Measurements from ENCODE around the gene PANK1.

The PANK1 gene

DNA sequence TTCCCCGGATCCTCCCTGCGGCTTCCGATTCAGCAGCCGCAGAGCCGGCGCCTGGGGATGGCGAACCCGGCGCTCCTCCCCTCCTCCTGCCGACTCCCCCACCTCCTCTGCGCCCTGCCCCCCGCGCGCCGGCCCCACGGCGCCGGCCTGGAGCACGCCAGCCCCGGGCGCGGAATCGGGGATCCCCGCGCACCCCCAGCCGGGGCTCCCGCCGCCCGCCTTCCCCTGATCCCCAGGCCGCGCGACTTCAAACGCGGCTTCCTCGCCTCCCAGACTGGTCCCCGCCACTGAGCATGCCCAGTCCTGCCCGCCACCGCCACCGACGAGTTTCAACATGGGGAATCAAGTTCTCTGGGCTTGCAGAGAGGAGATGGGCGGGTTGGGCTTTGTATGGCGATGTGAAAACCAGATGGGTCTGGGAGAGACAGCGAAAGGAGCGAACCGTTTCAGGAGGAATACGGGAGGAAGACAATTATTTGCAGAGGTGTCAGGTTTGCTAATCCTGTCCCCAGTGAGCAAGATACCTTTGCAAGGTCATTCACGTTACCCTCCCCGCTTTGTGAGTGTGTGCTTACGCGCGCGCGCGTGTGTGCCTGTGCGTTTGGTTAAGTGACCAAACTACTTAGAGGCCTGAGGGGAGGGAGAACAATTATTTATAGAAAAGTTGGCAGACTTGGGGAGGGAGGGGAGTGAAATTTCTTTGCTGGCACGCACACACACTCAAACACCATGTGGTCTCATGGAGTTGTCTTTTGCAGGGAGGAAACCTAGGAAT lies at the start of gene PANK1:
TSS of gene PANK1 (minus strand) at position 276 of the 775 bp plus-strand sequence. CDS start 351 bp downstream, outside the sequence.
- DNase-seq (ENCODE audit: low spot score), result no peak

DNA sequence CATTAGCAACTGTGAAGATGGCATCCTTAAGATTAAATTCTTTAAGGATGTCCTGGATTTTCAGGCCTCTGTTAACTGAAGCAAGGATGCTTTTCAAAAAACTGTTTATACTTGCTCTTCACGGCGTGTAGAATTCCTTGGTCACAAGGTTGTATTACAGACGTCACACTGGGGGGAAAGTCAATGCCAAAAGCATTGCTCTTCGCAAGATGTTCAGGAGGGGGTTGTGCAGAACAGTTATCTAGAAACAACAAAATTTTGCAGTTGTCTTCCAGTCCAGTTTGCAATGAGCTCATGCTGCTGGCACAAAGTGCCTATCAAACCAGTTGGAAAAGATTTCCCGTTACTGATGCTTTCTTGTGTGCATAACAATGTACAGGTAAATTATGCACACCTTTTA lies 48.1 kb upstream of the PANK1 start:
- no peak for DNase-seq (ENCODE audit: low spot score)

DNA sequence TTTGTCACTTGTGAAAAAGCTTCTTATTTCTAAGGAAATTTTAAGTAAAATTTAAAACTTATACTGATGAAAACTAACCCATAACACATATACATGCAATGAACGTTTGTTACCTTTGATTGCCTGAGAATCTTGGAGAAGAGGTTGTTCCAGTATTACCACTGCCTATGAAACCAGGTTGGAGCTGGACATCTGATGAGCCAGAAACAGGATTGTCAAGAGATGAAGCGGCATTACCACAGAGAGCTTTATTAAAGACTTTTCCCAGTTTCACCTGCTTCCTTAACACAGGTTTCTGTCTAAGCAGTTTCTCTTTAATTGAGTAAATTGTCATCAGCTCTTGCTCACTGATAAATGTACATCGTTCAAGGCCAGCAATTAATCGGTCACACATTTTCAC lies 47.4 kb upstream of the PANK1 start:
- DNase-seq (ENCODE audit: low spot score), result no peak

DNA sequence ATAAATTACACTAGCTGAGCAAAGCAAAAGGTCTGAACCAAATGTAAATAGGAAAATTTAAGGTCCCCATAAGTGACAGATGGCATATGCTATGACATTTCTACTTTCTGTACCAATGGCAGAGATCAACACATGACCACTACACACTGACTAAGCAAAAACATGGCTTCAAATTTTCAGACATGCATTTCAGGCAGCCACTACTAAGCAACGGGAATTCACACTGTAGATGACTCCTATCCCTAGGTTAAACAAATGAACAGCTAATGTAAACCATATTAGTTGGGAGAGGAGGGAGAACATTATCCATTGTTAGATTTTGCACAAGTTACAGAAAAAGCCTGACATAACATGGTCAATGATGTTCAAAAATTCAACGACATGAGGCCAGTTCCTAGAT lies 45.0 kb upstream of the PANK1 start:
- no peak for DNase-seq (ENCODE audit: low spot score)

DNA sequence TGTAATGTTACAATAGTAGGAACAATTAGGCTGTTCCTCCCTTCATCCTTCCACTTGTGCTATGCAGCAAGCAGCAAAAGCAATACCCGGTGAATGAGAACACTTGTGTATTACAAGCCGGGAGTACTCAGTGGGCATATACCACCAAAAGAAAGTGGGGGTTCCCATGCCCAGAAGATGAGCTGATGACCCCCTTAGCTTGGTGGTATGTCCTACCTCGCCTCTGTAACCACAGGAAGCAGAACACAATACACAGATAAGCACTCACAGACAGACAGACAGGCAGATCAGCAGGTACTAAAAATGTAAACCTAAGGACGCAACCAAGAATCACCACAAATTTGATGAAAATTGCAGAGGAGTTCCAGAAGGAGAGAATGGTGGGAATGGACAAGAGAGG lies 40.9 kb upstream of the PANK1 start:
- no peak for DNase-seq (ENCODE audit: low spot score)

DNA sequence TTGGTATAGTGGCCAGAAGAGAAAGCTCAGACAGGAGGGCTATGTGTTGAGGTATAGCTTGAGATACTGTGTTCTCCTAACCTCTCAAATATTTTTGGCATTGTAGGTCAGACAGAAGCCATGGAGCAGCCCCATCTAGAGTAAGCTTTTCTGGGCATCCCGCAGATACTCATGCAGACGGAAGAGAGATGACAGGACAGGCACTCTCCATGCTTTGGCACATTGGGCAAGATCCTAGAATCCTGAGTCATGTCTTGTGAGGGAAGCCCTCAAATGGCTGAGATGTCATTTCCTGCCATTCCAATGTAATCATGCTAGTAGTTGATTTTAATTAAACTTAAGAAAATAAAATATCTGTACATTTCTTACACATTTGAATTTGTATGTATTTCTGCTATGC lies 39.6 kb upstream of the PANK1 start:
- no peak for DNase-seq (ENCODE audit: low spot score)

DNA sequence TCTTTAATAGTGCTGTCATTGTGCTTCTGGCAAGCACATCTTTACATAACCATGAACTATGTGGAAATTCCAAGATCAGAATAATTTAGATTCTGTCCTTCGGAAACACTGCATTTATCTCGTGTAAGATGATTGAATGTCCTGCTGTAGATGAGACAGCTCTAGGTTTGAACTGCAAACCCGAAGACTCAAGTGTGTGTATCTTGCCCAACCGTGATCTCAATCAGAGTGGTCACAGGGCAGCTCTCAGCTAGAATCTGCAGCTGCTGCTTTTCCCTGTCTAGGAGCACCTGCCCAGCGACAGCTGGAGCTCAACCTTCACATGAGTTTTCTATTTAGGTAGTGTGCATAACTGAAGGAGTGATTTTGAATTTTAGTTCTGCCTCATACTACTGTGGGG lies 38.8 kb upstream of the PANK1 start:
- no peak for DNase-seq (ENCODE audit: low spot score)

DNA sequence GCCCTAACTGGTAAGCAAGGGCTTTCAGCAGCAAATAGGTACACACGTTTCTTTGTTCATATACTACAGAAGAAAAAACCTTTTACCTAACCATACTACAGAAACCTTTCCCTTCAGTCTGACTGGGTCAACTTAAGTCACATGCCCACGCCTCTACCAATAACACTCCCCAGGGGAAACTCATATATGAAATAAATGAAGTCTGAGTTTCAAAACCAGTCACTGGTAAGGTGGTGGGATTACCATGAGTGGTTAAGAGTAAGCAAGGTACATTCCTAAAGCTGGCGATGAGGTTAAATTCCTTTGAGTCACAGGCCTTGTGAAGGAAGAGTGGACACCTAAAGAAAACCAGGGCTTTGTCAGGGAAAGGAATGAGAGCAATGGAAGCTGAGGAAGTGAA lies 34.9 kb upstream of the PANK1 start:
- no peak for DNase-seq (ENCODE audit: low spot score)

DNA sequence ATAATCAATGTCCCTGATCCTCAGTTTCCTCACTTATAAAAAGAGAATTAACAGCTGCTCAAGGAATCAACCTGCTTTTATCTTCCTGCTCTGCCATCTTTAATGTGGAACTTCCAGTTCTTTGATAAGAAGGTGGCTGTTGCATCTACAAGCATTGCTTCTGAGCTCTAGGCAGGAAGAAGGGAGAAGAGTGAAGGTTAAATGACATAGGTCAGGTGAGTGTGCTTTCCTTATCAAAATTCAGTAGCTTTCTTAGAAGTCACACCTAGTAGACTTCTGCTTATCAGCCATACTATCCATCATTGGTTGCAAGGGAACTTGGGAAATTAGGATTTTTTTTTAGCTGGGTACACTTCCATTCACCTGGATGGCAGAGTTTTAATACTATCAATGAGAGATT lies 32.3 kb upstream of the PANK1 start:
- no peak for DNase-seq (ENCODE audit: low spot score)

DNA sequence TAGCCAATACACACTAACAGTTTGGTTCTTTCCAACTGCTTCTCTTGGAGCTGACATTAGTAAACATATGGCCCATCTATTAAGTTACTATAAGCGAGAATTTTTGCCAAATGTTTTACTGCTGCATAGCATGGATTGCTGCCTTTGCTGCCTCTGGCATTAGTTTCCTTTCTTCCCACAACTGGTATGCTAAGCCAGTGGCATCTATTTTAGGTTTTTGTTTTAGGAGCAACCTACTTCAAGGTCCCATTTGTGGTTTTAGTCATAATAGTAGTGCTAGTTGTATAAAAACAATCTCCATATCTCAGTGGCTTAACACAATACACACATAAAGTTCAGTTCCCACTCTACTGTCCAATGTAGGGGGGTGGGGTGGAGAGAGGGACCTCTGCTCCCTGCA lies 25.9 kb upstream of the PANK1 start:
- no peak for DNase-seq (ENCODE audit: low spot score)

DNA sequence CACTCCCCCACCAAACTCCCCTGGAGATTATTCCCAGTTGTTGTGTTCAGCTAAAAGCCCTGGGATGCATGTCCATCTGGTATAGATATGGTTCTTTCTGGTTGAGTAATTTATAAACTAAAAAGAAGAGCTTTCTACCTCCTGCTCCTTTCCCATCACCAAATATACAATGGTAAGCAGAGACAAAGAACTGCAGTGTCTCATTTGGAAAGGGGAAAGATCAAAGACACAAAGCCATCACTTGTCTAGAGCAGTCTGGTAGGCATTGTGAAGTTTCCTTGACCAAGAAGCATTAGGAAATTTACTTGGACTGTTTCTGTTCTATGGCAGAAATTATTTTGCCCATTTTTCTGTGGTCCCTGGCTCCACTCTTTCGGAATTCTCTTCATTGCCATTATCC lies 24.9 kb upstream of the PANK1 start:
- no peak for DNase-seq (ENCODE audit: low spot score)

DNA sequence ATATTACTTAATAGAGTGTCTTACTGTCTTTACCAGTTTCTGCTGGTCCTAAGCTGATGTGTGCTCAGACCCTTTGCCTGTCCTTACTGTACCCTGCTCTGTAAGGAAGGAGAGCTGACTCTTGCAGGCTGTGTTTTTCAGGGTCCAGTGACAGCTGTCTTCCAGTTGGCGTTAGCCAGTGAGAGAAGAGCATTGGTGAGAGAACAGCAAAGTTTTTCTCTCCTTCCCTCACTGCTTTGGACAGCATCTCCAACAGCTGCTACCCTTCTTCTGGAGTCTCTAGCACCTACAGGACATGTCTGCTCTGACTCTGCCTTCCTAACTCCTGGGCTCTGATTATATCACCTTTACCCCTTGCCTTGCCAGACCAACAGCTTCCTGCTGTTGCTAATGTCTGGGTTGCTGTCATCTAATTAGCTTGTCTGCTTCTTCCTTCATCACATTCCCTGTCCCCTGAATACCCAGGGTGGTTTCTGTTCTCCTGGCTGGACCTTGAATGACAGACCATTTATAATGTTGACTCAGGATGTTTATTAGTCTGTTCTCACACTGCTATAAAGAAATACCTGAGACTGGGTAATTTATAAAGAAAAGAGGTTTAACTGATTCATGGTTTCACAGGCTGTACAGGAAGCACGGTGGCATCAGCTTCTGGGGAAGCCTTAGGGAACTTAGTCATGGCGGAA lies 23.5 kb upstream of the PANK1 start:
- no peak for DNase-seq (ENCODE audit: low spot score)

DNA sequence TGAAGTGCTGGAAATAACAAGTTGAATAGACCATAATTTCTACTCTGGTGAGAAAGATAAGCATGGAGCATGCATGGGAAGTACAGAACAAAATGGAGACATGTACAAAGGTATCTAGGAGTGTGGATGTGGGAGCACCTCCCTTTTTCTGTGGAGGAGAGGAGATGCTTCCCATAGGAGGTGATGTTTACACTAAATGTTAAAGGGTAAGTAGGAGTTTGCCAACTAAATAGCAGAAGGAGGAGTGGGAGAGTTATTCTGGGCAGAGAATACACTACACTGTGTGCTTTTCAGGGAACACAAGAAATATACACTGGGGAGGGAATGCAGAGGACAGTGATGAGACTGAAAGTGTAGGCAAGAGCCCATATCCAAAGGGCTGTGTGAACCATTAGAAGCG lies 21.1 kb upstream of the PANK1 start:
- DNase-seq (ENCODE audit: low spot score), result no peak

DNA sequence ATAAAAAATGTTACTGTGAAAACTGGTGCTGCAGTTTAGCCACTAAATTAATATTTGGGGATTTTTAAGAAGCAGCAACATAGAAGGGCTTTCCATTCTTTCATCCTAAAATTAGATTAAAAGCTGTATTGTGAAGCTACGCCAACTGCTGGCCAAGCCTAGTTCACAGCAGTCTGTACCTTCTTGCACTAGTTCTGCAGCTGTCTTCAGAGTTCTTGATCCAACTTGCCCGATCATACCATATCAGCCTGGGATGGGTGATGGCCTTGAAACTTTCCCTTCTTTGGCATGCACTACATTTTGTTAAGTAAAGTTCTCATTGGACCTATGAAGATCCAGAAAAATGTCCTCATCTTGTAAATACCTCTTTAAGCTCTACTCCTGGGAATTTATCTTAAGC lies 20.3 kb upstream of the PANK1 start:
- DNase-seq (ENCODE audit: low spot score), result no peak

DNA sequence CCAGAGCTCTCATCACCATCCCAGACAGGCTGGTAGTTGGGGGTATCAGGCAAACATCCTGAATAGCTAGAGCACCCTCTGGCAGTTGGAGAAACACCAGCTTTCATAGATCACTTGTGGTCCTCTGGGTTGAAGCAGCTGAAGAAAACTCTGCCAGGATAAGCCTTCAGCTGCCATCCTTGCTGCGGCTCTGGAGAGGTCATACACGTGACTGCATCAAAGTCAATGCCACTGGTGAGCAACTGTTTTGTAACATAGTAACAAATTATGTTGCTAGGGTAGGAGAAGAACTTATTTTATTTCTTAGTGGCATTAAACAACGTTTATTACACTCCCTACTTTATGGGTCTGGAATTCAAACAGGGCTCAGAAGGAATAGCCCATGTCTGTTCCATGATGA lies 19.2 kb upstream of the PANK1 start:
- DNase-seq (ENCODE audit: low spot score), result no peak

DNA sequence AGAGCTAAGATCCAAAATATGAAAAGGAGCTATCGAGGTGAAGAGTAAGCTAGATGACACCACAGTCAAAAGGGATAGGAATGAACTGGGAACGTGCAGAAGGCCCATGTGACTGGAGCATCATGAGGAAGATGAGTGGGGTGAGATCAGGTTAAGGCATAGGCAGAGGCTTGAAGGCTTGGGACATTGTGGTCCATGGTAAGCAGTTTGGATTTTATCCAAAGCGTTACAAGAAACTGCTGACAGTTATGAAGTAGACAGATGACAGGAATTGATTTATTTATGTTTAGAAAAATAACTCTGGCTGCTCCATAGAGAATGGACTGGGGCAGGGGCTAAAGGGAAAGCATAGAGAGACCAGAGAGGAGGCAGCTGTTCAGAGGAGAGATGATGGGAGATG lies 18.1 kb upstream of the PANK1 start:
- no peak for DNase-seq (ENCODE audit: low spot score)

DNA sequence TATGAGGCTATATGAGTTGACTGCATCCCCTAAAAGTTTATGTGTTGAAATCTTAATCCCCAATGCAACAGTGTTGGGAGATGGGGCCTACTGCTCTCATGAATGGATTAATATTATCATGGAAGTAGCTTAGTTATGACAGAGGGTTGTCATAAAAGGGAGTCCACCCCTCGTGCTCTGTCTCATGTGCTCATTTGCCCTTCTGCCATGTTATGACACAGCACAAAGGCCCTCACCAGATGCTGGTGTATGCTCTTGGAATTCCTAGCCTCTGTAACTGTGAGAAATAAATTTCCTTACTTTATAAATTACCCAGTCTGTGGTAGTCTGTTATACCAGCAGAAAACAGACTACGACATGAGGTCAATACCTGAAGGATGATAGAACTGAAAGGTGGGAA lies 17.6 kb upstream of the PANK1 start:
- DNase-seq (ENCODE audit: low spot score), result no peak

DNA sequence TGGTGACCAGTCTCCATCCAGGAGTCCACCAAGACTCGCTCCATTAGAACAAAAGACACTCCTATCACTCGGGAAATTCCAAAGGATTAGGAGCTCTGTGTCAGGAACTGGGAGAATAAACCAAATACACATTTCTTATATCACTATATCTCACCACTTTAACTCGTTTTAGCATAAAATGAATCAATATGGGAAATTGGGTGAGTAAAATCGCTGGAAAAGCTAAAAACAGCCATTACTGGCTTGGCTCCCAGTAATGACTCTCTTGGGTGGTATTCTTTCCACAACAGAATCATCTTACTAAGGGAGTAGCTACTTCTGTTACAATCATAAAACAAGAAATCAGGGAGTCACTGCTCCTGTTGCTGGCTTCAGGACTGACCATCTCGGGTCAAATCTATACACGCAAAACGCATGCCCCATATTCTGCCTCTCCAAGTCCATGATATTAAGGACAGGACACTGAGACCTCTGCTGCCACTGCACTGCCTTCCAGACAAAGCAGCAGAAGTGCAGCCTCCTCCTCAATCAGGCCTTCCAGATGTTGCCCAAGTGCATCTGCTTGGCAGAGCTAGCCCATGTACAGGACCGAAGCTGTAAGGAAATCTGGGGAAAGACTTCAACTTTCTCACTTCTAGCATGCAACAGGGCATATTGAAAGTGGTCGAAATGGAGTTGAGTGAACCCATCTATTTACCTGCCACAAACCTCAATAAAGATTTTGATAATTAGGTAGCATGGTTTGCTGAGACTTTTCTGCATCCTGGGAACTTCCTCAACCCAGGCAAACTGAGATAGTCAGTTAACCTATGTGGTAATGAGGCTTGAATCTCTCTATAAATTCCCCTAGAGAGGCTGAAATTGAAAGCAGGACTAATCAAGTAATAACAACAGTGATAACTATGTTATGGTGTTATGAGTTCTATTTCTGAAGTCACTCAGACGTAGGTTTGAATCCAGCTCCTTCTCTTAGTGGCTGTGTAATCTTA lies 14.4 kb upstream of the PANK1 start:
- no peak for DNase-seq (ENCODE audit: low spot score)

DNA sequence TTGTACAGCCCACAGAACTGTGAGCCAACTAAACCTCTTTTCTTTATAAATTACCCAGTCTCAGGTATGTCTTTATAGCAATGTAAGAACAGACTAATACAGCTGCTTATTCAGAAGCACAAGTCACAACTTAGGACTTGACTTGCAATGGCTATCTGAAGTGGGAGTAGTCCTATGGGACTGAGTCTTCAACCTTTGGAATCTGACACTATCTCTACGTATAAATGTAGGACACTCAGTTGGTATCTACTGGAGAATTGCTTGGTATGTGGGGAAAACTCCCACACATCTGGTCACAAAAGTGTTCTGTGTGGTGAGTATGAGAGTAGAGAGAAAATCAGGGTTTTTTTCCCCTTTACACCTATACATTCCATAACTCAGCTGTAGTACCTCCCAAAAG lies 12.3 kb upstream of the PANK1 start:
- DNase-seq (ENCODE audit: low spot score), result no peak

DNA sequence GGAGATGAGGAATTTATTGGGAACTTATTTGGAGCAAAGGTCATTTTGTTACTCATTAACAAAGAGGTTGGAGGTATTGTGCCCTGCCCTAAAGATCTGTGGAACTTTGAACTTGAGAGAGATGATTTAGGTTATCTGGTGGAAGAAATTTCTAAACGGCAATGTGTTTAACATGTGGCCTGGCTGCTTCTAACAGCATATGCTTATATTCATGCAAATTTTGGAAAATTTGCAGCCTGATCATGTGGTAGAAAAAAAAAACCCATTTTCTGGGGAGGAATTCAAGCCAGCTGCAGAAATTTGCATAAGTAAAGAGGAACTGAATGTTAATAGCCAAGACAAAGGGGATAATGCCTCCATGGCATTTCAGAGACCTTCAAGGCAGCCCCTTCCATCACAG lies 10.7 kb upstream of the PANK1 start:
- no peak for DNase-seq (ENCODE audit: low spot score)

DNA sequence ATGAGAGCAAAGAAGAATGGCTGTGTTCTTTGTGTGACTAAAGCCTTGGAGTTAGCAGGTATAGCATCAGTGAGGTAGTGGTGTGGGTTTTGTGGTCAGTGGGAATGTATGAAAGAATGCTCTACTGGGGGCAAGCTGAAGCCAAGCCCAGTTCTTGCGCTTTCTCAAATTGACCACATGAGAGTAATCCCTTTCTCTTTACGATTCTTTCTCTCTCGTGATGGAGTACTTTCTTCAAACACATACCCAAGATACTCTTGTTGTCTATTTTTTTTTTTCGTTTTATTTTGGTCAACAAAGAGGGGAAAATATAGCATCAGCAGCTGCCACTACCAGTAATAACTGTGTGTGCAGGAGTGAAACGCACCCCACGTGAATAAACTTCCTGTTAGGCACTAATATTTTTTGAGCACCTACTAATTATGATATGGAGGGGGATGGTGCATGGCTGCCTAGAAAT lies 8.4 kb upstream of the PANK1 start:
- DNase-seq (ENCODE audit: low spot score), result no peak

DNA sequence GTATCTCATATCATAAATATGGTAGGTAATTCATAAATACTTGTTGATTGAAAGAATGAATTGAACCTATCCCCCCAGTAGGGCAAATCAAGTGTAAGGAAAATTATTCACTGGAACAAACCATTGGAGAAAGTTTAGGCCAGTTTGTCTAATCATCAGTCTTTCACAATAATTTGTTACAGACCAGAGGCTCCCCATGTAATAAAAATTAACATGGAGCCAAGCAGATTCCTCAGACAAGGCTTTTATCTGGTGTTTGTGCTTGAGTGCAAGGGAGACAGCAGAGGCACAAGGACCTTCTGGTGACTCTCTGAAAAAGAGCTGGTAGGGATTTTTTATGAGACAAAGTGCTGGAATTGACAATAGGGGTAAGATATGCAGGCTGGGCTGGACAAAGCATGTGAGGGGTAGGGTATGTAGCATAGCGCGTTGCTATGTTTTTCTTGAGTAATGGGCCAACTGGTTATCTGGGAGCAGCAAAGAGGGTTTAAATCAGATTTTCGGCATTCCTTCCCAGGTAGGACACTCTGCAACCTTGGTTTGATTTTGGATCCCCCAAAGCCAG lies 7.8 kb upstream of the PANK1 start:
- no peak for DNase-seq (ENCODE audit: low spot score)

Data from hematopoietic multipotent progenitor cell treated with erythropoietin and hydrocortisone succinate and interleukin-3 and kit ligand, for 17 days (in vitro differentiated cells).